Superior temporal gyrus (tissue), 1 donor: ENCODE measurements around the gene NCS1.
"Not testable (repeated sequence)": the region's sequence is repeated elsewhere in the genome, so short reads cannot be mapped to it uniquely, and the experiment has no call there.

Experiments
- DNase-seq: peaks from one replicate; pipeline ENCODE4 v3.0.0-alpha.2; 2016; ENCODE audit errors: extremely low spot score

The NCS1 gene

DNA sequence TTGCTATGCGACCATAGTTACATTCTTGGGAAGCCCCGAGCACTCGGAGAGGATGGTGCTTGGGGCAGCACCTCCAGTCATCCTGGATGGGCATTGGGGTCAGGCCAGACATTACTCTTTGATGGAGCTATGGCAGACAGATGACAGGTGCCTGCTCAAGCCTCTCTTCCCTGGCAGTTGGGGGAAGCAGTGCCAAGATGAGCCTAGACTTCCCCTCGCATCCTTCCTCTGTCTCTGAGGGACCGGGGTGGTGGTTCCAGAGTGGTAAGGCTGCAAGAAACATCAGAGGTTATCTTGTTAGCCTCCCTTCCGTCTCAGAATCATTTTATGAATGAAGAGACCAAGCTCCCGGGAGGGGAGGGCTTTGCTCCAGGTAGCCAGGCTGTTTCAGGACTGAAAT lies 90.6 kb downstream of the NCS1 start:
- no peak for DNase-seq

DNA sequence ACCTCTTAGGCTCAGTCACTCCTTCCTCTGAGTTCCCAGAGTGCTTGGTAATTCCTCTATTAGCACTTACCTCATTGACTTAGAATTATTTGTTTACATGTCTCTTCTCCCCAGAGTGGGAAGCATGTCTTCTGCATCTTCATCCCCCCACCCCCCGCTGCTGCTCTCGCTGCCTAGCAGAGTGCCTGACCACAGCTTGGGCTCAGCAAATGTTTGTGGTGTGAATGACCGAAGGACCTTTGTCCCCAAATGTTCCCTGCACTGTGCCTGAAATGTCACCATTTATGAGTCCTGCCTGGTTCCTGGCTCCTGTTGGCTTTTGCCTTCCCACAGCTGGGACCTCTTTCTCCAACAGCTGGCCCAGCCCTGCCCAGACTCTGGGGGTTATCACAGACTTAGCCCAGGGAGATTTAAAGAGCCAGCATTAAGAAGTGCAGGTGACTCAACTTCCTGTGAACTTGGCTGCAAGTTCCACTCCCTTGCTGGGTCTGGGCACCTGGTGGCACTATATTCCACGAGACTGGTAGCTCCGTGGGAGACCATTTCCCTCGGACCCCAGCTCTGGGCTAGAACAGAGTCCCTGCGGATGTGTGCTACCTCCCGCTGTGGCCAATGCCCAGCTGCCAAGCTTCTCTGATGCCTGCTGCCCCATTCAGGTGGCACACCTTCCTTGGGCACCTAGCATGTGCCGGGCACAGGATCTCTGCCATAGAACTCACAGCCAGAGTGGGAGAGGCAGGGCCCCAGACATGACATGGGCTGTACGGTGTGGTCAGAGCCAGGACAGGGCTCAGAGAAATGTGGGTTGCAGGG lies 91.6 kb downstream of the NCS1 start:
- no peak for DNase-seq

DNA sequence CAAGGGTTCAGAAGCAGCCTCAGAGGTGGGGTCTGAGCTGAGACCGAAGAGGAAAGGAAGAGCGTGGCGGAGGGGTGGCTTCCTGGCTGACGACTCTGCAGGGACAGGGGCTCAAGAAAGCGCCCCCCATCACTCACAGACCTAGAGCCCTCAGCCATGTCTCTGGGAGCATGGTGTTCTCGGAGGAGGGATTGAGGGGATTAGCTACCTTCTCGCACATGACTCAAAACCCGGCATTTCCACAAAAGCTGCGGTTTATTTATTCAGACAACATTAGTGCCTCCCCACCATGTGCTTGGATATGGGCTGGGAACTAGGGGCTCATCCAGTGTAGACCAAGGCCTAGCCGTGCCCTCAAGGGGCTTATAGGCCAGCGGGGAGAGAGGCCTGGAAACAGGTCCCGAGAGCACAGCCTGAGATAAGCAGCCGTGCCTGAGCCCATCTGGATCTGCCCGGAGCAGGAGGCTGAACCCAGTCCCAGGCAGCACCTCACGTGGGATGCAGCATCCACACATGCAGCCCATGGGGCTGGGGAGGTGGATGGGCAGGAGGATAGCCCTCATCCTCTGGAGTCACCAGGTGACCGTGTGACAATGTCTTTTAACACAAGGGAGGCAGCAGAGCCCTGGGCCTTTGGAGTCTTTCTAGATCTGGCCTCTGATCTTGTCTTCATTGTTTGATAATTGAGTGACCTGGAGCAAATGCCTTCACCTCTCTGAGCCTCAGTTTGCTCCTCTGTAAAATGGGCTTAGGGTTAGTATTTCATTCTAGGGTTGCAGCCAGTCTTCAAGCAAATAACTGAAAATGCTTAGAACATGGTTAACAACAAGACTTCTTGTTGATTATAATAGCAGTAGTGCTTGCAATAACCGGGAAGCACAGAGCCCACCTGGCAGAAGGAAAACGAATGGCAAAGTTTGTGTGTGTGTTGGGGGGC lies 92.5 kb downstream of the NCS1 start:
- DNase-seq: no peak

DNA sequence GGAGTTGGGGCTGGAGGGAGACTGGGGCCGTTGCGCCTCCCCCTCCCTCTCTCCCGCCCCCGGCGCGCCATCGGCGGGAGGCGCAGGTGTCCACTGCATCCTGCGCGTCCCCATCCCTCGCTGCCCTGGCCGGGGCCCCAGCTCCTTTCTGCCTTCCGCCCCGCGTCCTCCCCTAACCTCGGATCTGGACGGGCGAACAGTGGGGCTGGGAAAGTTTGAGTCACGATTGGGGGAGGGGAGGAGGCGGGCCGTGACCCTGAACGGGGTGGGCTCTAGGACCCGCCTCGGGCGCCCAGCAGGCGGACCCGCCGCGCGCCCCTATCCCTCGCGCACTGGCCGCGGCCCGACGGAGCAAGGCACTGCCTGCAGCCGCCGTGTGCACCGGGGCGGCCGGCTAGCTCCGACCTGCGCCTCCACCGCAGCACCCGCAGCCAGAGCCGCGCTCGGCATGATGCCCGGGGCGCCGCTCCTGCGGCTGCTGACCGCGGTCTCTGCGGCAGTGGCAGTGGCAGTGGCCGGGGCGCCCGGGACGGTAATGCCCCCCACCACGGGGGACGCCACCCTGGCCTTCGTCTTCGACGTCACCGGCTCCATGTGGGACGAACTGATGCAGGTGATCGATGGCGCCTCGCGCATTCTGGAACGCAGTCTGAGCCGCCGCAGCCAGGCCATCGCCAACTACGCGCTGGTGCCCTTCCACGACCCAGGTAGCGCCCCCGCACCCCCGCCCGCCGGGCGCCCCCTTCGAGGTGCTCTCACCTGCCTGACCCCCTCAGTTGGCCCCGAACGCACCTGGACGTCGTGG lies 93.4 kb downstream of the NCS1 start, which contains the start of gene HMCN2:
Gene HMCN2 (plus strand): TSS at position 330 of the 805 bp plus-strand sequence. CDS start 119 bp downstream, at position 449.
- no peak for DNase-seq

DNA sequence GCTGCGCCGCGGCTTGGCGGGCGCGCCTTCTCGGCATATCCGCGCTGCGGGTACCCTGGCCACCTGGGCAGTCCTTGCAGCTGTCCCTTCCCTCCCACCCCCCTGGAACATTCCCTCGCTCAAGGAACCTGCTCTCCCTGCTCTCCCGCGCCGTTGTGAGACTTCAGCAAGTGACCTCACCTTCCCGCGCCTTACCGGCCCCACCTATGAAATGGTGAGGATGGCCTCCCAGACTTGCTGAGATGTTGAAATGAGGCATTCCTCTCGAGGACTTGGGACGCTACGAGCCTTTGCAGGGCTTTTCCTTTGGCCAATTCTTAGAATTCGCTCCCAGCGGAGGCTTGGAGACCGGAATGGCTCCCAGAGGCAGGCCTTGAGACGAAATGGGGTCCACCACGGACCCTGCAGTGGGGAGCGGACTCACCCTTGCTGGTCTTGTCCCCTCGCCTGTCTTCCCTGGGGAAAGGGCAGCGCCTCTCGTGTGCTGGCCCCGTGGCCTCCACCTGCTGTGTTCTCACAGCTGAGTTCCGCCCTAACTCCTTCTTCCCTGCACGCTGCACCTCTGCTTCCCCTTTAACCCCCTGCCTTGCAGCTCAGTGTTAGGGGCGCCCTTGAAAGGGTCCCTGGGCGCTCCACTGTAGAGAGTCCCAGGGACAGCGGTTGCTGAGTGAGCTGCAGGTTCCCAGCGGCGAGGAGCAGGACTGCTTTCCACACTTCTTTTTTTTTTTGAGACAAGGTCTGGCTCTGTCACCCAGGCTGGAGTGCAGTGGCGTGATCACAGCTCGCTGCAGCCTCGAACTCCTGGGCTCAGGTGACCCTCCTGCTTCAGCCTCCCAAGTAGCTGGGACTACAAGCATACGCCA lies 94.3 kb downstream of the NCS1 start:
- no peak for DNase-seq

GRCh38 chr9:130267930-130268329 lies 95.7 kb downstream of the NCS1 start:
- no peak for DNase-seq

DNA sequence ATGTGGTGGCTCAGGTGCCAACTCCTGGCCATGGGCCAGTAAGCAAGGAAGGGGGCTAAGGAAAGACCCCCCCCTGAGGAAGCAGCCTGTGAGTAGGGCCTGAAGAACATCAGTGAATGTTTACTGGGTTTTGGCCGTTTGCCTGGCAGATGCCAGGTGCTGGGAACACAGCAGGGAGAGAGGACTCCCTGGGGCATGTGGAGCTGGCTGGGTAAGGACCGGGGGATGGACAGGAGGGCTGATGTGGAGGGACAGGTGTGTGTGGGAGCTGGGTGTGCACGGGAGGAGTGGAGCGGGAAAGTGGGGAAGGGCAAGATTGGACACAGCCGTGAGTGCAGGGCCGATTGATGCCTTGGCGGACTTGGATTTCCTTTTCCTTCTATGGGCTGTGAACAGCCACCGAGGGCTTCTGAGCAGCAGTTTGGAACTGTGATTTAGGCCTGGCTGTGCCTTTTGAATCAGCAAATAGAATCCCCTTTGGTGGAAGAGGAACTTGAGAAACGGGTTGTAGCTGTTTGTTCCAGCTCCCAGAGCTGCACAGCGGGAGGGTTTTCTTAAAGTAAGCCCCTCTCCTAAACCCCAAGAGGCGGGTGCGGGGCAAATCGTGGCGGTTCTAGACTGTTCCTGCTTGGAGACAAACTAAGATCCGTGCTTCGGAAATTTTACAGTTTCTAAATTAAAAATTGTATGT lies 96.5 kb downstream of the NCS1 start:
- DNase-seq: no peak

DNA sequence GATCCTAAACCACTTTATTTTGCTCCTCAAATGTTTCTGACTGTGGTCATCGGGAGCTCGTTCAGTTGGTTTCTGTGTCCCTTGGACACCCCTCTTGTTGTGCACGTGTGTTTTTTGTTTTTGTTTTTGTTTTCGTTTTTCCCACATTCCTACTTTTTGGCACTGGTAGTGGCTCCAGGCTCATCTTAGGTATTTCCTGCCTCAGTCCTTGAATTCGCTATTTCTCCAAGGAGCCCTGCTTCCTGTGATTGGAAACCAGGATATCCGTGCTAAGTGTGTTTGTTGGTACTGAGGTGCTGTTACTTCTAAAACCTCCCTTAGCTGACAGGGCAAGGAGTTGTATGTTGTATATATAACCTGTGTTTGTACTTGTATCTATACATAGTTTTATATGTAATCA lies 99.3 kb downstream of the NCS1 start:
- DNase-seq: no peak

- no peak for DNase-seq
Measured at GRCh38 chr9:130275156-130275555, 103.0 kb downstream of the NCS1 start.

DNA sequence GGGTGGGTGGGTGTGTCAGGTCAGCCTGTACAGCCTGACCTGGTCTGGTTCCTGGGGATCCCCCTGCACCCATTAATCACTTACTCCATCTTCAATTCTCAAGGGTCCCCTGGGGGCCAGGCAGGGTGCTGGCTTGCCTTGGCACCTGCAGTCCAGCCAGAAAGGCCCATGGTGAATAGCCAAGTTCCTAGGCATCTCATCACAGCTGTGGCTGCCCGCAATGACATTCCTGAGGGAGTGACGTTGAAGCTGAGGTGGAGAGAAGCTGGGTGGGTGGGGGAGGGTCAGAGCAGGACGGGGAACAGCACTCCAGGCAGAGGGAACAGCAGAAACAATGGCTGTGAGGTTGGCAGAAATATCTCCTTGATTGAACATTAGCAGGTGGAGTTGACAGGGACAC lies 103.9 kb downstream of the NCS1 start:
- DNase-seq: no peak

GRCh38 chr9:130276955-130277354 lies 104.8 kb downstream of the NCS1 start:
- no peak for DNase-seq

- not testable (repeated sequence) for DNase-seq
Measured at GRCh38 chr9:130277525-130277924, 105.3 kb downstream of the NCS1 start.

DNA sequence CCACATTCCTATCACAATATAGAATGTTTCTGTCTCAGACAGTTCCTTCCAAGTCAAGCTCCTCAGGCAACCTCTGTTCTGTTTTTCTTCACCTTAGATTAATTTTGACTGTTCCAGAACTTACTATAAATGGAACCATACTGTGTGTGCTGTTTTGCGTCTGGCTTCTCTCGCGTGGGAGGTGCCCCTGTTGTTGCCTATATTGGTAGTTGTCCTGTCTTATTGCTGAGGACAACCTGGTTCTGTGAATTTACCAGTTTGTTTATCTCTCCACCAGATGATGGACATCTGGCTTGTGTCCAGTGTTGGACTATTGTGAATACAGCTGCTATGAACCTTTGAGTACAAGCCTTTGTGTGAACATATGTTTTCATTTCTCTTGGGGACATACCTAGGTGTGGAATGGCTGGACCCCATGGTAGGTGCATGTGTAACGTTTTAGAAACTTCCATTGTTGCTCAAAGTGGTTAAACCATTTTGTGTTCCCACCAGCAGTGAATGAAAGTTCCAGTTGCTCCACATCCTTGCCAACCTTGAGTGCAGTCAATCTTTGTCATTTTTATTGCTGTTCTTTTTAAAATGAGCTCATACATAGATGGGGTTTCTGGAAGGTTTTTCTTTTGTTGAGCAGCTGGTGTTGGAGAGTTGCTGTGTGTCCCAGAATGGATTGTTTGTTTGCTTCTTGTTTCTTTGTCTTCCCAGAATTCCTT lies 111.5 kb downstream of the NCS1 start:
- DNase-seq: no peak

- no peak for DNase-seq
Measured at GRCh38 chr9:130284249-130284625, 112.0 kb downstream of the NCS1 start.

DNA sequence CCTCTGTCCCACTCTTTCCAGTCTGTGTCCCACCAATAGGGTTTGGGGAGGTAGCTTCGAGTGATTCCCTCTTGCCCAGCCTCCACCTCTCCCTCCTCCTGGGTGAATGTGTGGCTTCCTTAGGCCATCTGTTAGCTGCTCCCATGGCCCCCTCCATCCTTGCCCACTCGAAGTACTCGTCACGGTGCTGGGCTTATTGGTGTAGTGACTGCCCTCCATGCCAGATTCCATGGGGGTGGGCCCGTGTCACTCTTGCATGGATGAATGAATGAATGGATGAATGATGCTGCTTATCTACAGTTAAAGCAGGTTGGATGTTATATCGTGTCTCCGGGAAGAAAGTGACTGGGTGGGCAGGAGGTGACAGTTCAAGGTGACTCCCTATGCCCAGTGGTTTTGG lies 112.5 kb downstream of the NCS1 start:
- no peak for DNase-seq

DNA sequence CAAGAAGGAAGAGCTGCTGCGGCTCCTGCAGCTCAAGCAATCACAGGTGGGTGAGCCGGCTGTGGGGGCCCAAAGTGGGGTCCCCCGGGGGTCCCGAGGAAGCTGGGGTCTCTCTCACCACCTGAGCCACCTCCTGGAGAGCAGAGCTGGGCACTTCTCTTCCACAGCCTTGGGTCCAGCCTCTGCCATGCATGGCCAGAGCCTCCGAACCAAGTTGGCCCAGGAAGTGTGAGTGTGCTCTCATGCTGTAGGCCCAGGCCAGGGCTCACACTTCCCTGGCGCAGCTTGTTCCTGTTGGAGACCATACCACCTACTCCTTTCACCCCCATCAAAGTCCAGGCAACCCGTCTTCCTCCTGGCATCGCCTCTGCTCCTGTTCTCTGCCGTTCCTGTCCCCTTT lies 113.1 kb downstream of the NCS1 start:
- no peak for DNase-seq

GRCh38 chr9:130286072-130286770 lies 114.0 kb downstream of the NCS1 start:
- no peak for DNase-seq
